ENCODE results near the gene IFT52.
"Not testable (repeated sequence)": the region's sequence is repeated elsewhere in the genome, so short reads cannot be mapped to it uniquely, and the experiment has no call there.

The IFT52 gene

DNA sequence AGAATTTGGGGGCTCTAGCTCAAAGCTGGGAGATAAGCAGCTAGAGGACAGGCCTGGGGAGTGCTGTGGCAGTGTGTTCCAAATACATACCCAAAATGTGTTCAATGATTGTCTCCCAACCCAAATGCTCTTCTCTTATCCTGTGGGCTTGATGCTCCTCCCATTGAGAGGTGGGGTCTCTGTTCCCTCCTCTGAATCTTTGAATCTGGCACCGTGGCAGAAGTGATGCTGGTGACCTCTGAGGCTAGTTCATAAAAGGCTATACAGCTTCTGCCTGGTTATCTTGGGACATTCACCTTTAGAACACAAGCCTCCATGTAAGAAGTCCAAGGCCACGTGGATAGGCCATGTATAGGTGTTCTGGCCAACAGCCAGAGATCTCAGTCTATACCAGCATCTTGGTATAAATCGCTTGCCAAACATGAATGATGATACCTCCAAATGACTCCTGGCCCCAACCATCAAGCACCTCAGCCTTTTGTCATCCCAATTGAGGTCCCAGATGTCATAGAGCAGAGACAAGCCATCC lies 60.3 kb downstream of the IFT52 start:
- no peak for DNase-seq (ENCODE audit: low read depth)

- DNase-seq (ENCODE audit: low read depth), result not testable (repeated sequence)
These were observed 61.0 kb downstream of the IFT52 start for GRCh38 chr20:43651650-43652184.

DNA sequence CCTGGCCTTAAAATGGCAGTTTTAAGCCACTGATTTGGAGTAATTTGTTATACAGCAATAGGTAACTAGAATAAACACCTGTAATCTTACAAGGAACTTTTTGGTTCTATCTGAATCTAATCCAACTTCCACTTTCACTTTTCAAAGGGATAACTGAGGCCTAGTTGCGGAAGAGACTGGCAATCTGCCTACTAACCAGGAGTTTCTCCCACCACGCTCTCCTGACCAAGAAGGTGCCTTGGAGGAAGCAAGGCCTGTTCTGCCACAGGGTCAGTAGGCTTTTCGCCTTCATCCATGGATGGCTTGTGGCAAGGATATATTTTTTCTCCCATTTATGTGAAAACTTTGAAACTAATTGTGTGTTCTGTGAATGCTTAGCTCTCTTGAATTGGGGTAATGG lies 63.2 kb downstream of the IFT52 start:
- no peak for DNase-seq (ENCODE audit: low read depth)

- DNase-seq (ENCODE audit: low read depth), result not testable (repeated sequence)
These were observed 64.4 kb downstream of the IFT52 start for GRCh38 chr20:43655176-43655575.

- DNase-seq (ENCODE audit: low read depth), result no peak
These were observed 65.2 kb downstream of the IFT52 start for GRCh38 chr20:43655937-43656336.

GRCh38 chr20:43658069-43658722 lies 67.5 kb downstream of the IFT52 start:
- no peak for DNase-seq (ENCODE audit: low read depth)

GRCh38 chr20:43658723-43659419 lies 68.1 kb downstream of the IFT52 start:
- no peak for DNase-seq (ENCODE audit: low read depth)

- no peak for DNase-seq (ENCODE audit: low read depth)
These were observed 72.4 kb downstream of the IFT52 start for GRCh38 chr20:43662943-43663655.

GRCh38 chr20:43665466-43666176 lies 74.9 kb downstream of the IFT52 start:
- DNase-seq (ENCODE audit: low read depth), result no peak

GRCh38 chr20:43666376-43667328 lies 75.9 kb downstream of the IFT52 start, which contains the start of gene MYBL2:
MYBL2 (plus strand) TSS chr20:43667114; CDS start chr20:43667284, 170 bp downstream.
- peak; percentile 40 for DNase-seq (ENCODE audit: low read depth)

- no peak for DNase-seq (ENCODE audit: low read depth)
These were observed 76.8 kb downstream of the IFT52 start for GRCh38 chr20:43667341-43668132.

GRCh38 chr20:43669332-43669731 lies 78.6 kb downstream of the IFT52 start:
- peak; percentile 18 for DNase-seq (ENCODE audit: low read depth)

- DNase-seq (ENCODE audit: low read depth), result no peak
These were observed 79.7 kb downstream of the IFT52 start for GRCh38 chr20:43670423-43670822.

GRCh38 chr20:43676368-43676767 lies 85.6 kb downstream of the IFT52 start:
- no peak for DNase-seq (ENCODE audit: low read depth)

DNA sequence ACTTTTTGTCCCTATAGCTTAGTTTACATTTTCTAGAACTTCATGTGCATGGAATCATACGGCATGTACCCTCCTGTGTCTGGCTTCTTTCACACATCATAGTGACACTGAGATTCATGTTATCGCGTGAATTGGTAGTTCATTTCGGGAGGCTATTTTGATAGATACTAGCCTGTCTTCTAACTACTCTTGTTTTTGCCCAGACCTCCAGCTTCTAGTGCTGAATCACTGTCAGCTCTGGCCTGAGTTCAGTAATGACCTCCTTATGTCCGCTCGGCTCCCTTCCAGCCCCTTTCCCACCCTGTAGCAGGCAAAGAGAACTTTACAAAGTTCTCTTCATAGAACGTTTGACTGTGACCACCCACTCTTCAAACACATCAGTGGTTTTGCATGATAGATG lies 90.2 kb downstream of the IFT52 start:
- DNase-seq (ENCODE audit: low read depth), result peak; percentile 52

GRCh38 chr20:43681468-43681942 lies 90.8 kb downstream of the IFT52 start:
- peak; percentile 20 for DNase-seq (ENCODE audit: low read depth)

DNA sequence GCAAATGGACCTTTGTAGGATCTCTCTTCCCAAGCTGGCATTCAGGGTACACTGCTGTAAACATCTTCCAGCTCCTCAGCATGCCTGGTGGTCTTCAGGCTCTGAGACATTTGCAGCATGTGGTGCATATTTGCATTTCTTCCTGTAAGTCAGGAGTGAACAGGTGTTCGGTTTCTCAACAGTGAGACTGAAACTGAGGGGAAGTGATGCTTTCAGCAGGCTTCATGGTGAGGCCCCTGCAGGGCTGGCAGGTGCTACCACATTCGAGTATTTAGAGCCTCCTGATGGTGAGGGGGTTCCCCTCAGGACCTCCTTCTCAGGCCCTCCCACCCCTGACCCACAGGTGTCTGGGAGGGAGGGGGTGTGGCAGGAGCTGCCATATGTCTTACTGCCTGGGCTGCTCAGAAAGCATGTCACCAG lies 91.3 kb downstream of the IFT52 start:
- DNase-seq (ENCODE audit: low read depth), result no peak

- no peak for DNase-seq (ENCODE audit: low read depth)
These were observed 91.7 kb downstream of the IFT52 start for GRCh38 chr20:43682446-43682845.

- no peak for DNase-seq (ENCODE audit: low read depth)
These were observed 96.1 kb downstream of the IFT52 start for GRCh38 chr20:43686820-43687219.

DNA sequence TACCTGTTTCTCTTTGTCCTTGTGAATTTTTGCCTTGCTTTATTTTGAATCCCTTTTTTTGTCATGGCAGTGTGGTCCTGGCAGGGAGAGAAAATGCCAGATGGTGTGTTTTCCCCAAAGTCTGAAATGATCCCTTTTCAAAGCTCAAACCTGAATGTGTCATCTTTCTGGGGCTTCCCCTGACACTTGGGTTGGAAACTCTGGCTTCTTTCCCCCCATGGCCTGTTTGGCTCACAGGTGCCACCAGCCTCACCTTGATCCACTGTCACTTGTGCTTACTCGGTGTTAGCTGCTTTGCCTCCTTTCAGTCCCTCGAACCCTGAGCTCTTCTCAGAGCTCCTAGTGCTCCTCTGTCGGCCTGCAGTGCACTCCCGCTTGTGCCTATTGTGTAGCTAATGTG lies 98.4 kb downstream of the IFT52 start:
- no peak for DNase-seq (ENCODE audit: low read depth)
